Adrenal gland (tissue), 12 donors: ENCODE measurements around the gene PRKCE. TPM values are rescaled to one million over a fixed set of nuclear protein-coding genes. Genes with fewer than 3 reads are reported as not detected.

Source experiments
- DNase-seq, 7 donors: peaks; one replicate each; pipeline ENCODE4 v3.0.0-alpha.2; 2019 to 2020
- H3K27ac ChIP-seq, 5 donors: fragments of 200-600 bp; sonication (generic) in 4 of 5; 1 replicate in 3 of 5; 2 replicates in 2 of 5; pipeline versions ENCODE4 v1.5.1 to v1.8.0; 2016 to 2020; ENCODE audit warnings: mild to moderate bottlenecking in 1 of 5
- H3K27me3 ChIP-seq: fragments of 200-600 bp; 2 replicates; pipeline ENCODE4 v1.8.0; 2021
- H3K36me3 ChIP-seq, 2 donors: fragments of 200-600 bp; replicated peaks in 1 of 2; 1 replicate in 1 of 2; 2 replicates in 1 of 2; pipeline versions ENCODE4 v1.5.1 to v1.8.0; 2018 to 2022
- H3K4me1 ChIP-seq, 2 donors: fragments of 200-600 bp; replicated peaks in 1 of 2; 1 replicate in 1 of 2; 2 replicates in 1 of 2; pipeline versions ENCODE4 v1.5.1 to v1.8.0; 2018 to 2021
- H3K4me3 ChIP-seq, 4 donors: fragments of 200-600 bp; sonication (generic) in 3 of 4; one replicate each; pipeline ENCODE4 v1.5.1; 2016 to 2018
- H3K9me3 ChIP-seq, 3 donors: fragments of 200-600 bp; sonication (generic) in 1 of 3; replicated peaks in 1 of 3; 1 replicate in 2 of 3; 2 replicates in 1 of 3; pipeline versions ENCODE4 v1.5.1 to v1.8.0; 2016 to 2021
- POLR2A ChIP-seq, 2 donors: fragments of 450-650 bp; IDR thresholded peaks; one replicate each; pipeline ENCODE4 v1.6.1; 2017; ENCODE audit warnings: antibody characterized with exemption in 2 of 2, mild to moderate bottlenecking in 2 of 2, moderate library complexity in 1 of 2
- WGBS, 4 donors: extraction: QIAGEN DNeasy Blood & Tissue Kit in 2 of 4; methylation state at CpG; one replicate each; pipeline versions ENCODE4 v1.1.5 to v1.1.7; 2013 to 2017; 5-methylcytosine and 5-hydroxymethylcytosine counted together
- intact Hi-C, 2 donors: fragments of 100-400 bp; cut with DNase I; formaldehyde crosslinking; loops; one replicate each; pipeline versions ENCODE4 v1.14.1 to v1.15.0; 2022 to 2023
- polyA plus RNA-seq, 3 donors: library from polyadenylated mRNA; stranded (reverse); fragments of 200-250 nt in 2 of 3; fragments of 350-450 nt in 1 of 3; fragmentation: Illumina TruSeq in 1 of 3; extraction: RNeasy Lipid Tissue Mini Kit (QIAGEN cat#74804) in 1 of 3; gene quantifications; one replicate each; pipeline ENCODE4 v1.2.3, GENCODE V29; 2013 to 2014
- total RNA-seq, 9 donors: library from RNA; depleted of rRNA in 4 of 9; stranded (reverse); fragments of >200 nt in 4 of 9; fragments of 120-200 nt in 1 of 9; fragmentation: NEBNext Ultra II Directional in 1 of 9; extraction: Animal tissue kit (Norgen Biotek cat#: 25700) in 1 of 9; gene quantifications; one replicate each; pipeline versions ENCODE4 v1.1.0 to v1.2.4, GENCODE V29; 2013 to 2023
- TF ChIP-seq, protein P1 (sequence below), 6 experiments: fragments of 450-650 bp in 4 of 6; fragments of 200-600 bp in 2 of 6; sonication (generic) in 1 of 6; IDR thresholded peaks; 1 replicate in 5 of 6; 2 replicates in 1 of 6; pipeline versions ENCODE4 v1.5.1 to v1.8.0; 2016 to 2021; ENCODE audit warnings: antibody characterized with exemption in 6 of 6, mild to moderate bottlenecking in 2 of 6, moderate library complexity in 1 of 6
- donor health status: healthy with polysubstance abuse.
- donor health status: Bipolar disorder and iron deficiency.
- donor health status: DM: yes; HTN: yes; CAD: no.
- donor health status: DM: no; HTN: no; CAD: no.
- donor health status: DM: no; HTN: no; CAD: no.
- donor health status: DM: yes; HTN: yes; CAD: no.

The PRKCE gene
- total and polyA plus RNA-seq, 12 donors = 1.9 to 19.2 (median 8.0) TPM

DNA sequence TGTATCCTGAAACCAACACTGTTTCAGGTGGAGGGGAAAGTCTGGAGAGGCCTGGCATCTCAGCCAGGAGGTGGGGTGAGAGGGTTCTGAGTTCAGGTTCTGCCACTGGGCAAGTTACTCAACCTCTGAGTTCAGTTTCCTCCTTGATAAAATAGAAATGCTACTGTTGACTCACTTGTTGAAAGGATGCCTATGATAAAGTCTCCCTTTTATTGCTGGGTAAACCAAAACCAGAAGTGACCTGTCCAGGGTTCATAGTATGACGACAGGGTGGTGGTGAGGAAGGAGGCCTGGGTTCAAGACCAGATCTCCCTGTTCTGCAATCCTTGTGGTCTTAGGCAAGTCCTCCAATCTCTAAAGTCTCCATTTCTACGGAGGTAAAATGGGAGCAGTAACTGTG lies 232.7 kb downstream of the PRKCE start:
- TF ChIP-seq, protein P1, sequence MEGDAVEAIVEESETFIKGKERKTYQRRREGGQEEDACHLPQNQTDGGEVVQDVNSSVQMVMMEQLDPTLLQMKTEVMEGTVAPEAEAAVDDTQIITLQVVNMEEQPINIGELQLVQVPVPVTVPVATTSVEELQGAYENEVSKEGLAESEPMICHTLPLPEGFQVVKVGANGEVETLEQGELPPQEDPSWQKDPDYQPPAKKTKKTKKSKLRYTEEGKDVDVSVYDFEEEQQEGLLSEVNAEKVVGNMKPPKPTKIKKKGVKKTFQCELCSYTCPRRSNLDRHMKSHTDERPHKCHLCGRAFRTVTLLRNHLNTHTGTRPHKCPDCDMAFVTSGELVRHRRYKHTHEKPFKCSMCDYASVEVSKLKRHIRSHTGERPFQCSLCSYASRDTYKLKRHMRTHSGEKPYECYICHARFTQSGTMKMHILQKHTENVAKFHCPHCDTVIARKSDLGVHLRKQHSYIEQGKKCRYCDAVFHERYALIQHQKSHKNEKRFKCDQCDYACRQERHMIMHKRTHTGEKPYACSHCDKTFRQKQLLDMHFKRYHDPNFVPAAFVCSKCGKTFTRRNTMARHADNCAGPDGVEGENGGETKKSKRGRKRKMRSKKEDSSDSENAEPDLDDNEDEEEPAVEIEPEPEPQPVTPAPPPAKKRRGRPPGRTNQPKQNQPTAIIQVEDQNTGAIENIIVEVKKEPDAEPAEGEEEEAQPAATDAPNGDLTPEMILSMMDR (IDR thresholded peaks at IDR 0.05) = no peak
- no peak for TF ChIP-seq POLR2A (IDR thresholded peaks at IDR 0.05)

DNA sequence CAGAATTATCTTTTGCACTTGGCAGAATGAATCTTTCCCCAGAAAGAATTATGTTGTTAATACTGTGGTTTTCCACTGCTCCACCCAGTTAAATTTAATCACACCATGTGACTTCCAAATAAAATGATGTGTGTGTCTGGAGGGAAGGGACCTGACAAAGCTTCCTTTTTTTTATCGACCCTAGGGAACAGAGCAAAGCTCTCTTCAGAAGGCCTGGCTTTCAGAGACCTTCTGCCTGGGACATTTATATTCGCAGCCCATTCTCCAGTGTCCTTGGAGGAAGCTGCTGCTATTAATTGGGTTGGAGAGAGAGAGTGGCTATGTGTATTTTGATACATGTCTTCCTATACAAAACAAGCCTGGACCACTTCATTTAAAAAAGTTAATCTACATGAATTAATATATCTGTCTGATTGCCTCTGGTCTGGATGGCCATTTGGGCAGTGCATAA lies 233.7 kb downstream of the PRKCE start:
- peak overlapping the region; percentile 46 to 59 (median 53) for H3K27ac ChIP-seq
- no peaks in the 10 kb centered on the region for H3K9me3 ChIP-seq
- peak in 1 of 7 donors; percentile 20 for DNase-seq
- no peak overlapping the region for H3K4me3 ChIP-seq
- TF ChIP-seq, protein P1 (IDR thresholded peaks at IDR 0.05) = no peak
- TF ChIP-seq POLR2A (IDR thresholded peaks at IDR 0.05) = peak in 1 of 2 donors; percentile 26
- H3K36me3 ChIP-seq = no peaks in the 10 kb centered on the region
- H3K27me3 ChIP-seq = no peaks in the 10 kb centered on the region
- intact Hi-C loops = no loop called here
- 14 to 18% (median 16%) methylated on average over 2 of the region's 2 CpGs for WGBS, 4 donors
- H3K4me1 ChIP-seq = peaks cover 15 to 63% of the 10 kb centered on the region in 2 donors

More for the DNA sequence above, 232.7 kb downstream of the PRKCE start:
- H3K9me3 ChIP-seq = no peaks in the 10 kb centered on the region
- H3K36me3 ChIP-seq = no peaks in the 10 kb centered on the region
- intact Hi-C loops = no loop called here
- no peaks in the 10 kb centered on the region for H3K27me3 ChIP-seq
- no peak for DNase-seq
- WGBS, 4 donors = 61 to 80% (median 69%) methylated on average over 2 of the region's 2 CpGs
- H3K4me3 ChIP-seq = no peak overlapping the region
- peak overlapping the region in 1 of 5 donors; percentile 53 for H3K27ac ChIP-seq
- peaks cover 15 to 53% of the 10 kb centered on the region in 2 donors for H3K4me1 ChIP-seq

DNA sequence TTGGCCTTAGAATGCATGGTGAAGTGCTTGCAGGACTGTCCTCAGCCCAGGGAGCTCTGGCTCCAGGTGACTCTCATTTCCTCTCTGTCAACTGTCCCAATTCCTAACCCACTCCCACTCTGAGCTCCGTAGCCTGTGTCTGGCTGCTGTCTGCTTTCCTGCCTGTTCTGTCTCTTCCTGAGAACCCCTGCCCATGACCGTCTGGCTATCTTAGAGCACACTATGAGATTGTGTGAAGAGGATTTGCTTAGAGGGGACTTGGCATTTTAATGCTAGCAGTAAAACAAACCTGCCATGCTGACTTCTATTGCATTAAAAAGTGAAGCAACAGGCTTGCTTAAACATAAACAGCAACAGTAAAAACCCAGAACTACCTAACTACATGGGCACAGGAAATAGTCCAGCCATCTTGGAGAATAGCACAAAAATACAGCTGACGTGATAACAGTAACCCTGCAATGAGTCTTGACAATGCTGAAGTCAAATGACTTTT lies 234.7 kb downstream of the PRKCE start:
- intact Hi-C loops = no loop called here
- WGBS, 4 donors = 65 to 79% (median 75%) methylated on average over 3 of the region's 3 CpGs
- no peak for TF ChIP-seq POLR2A (IDR thresholded peaks at IDR 0.05)
- TF ChIP-seq, protein P1 (IDR thresholded peaks at IDR 0.05) = no peak
- Histone ChIP-seq H3K27ac (peak overlapping the region in 2 of 5 donors; percentile 41 to 53), H3K9me3 (no peaks in the 10 kb centered on the region), H3K36me3 (no peaks in the 10 kb centered on the region), H3K4me3 (no peak overlapping the region), H3K4me1 (peaks cover 15 to 68% of the 10 kb centered on the region in 2 donors), H3K27me3 (no peaks in the 10 kb centered on the region)
- no peak for DNase-seq

DNA sequence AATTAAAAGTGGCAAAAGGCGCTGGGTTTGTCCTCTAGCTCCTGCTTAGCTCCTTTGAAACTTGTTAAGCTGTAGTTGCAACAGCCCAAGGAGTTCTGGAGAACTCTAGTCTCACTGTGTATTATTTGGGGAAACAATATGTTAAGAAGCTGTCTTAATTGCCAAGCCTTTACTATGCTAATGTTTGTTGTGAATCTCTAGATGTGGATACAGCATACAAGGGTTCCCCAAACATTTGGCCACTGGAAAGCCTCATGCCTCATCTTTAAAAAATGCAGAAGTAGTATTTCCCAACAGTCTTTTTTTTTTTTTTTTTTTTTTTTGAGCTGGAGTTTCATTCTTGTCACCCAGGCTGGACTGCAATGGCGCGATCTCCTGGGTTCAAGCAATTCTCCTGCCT lies 236.7 kb downstream of the PRKCE start:
- H3K4me1 ChIP-seq = peaks cover 15 to 78% of the 10 kb centered on the region in 2 donors
- DNase-seq = peak in 1 of 7 donors; percentile 18
- H3K9me3 ChIP-seq = no peaks in the 10 kb centered on the region
- no peak overlapping the region for H3K27ac ChIP-seq
- WGBS, 4 donors = 66 to 85% (median 78%) methylated on average over 3 of the region's 3 CpGs
- intact Hi-C loops = no loop called here
- no peak overlapping the region for H3K4me3 ChIP-seq
- H3K27me3 ChIP-seq = no peaks in the 10 kb centered on the region
- H3K36me3 ChIP-seq = no peaks in the 10 kb centered on the region
- TF ChIP-seq, protein P1 (IDR thresholded peaks at IDR 0.05) = no peak
- TF ChIP-seq POLR2A (IDR thresholded peaks at IDR 0.05) = no peak
